Activated CD8-positive, alpha-beta T cell treated with anti-CD3 and anti-CD28 coated beads for 36 hours (primary cell): ENCODE results near the gene DGKB. TPM values are rescaled to one million over a fixed set of nuclear protein-coding genes. Genes with fewer than 3 reads are reported as not detected.

ENCODE experiments used
- ATAC-seq: fragments of 200-7000 bp; cut with Tn5 transposase; one replicate; pipeline ENCODE4 v1.10.0; 2021; ENCODE audit warnings: mild to moderate bottlenecking, moderate library complexity
- CTCF ChIA-PET: fragments of 350-600 bp; sonication (Branson Sonifier 250); formaldehyde crosslinking; loops from one replicate; lab custom pipeline; 2021; ENCODE audit warnings: antibody characterized with exemption; lab: Charles Lee
- POLR2A ChIA-PET: fragments of 350-600 bp; sonication (Branson Sonifier 250); formaldehyde crosslinking; loops from one replicate; lab custom pipeline; 2021; ENCODE audit warnings: antibody characterized with exemption; lab: Charles Lee
- DNase-seq: peaks from one replicate; pipeline ENCODE4 v3.0.0-alpha.2; 2020
- H3K27ac Mint-ChIP-seq: one replicate; pipeline ENCODE4 v1.8.0; 2021; ENCODE audit warnings: mild to moderate bottlenecking, mixed read lengths
- H3K27me3 Mint-ChIP-seq: one replicate; pipeline ENCODE4 v1.8.0; 2021; ENCODE audit warnings: mixed read lengths
- H3K36me3 Mint-ChIP-seq: one replicate; pipeline ENCODE4 v1.8.0; 2021; ENCODE audit warnings: low read depth, mixed read lengths
- H3K4me1 Mint-ChIP-seq: one replicate; pipeline ENCODE4 v1.8.0; 2021; ENCODE audit warnings: low read depth, mixed read lengths
- H3K4me3 Mint-ChIP-seq: one replicate; pipeline ENCODE4 v1.8.0; 2021; ENCODE audit warnings: mild to moderate bottlenecking, moderate library complexity, mixed read lengths
- H3K9me3 Mint-ChIP-seq: one replicate; pipeline ENCODE4 v1.8.0; 2021; ENCODE audit warnings: mixed read lengths
- intact Hi-C: fragments of 100-400 bp; cut with micrococcal nuclease; formaldehyde crosslinking; loops from one replicate; pipeline ENCODE4 v1.10.0; 2022
- total RNA-seq, 2 experiments: library from RNA; stranded (reverse); gene quantifications; one replicate each; pipeline ENCODE4 v1.2.3, GENCODE V29; 2021
- TF ChIP-seq, protein P1 (sequence below): fragments of 200-600 bp; IDR thresholded peaks from one replicate; pipeline ENCODE4 v1.8.0; 2022; ENCODE audit warnings: antibody characterized with exemption, mild to moderate bottlenecking

Gene DGKB
- total RNA-seq, 2 experiments from 2014 or later: not detected

DNA sequence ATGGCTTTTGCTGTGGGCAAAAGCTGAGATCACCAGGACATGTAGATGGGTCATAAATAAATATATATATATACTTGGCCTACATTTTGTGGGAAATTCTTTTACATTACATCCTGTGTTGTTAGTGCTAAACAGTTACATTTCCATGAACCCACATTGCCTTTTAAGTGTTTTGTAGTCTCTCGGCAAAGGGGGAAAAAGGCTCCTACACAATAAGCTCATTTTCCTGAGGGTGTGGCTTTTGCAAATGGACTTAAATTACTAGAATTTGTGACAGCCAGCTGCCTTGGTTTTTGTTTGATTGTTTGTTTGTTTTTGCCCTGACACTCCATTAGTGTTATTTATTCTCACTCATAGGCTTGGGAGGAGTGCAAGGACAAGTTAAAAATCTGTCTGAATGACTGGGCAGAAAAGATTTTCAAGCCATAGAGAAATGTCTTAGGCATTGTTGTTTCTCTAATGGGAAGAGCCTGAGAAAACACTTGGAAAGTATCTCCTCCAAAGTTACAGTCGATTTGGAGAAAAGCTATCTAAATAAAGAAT lies 128.8 kb downstream of the DGKB start:
- Mint-ChIP-seq H3K4me1 (no peaks in the 10 kb centered on the region), H3K4me3 (no peak overlapping the region), H3K36me3 (no peaks in the 10 kb centered on the region), H3K27ac (no peak overlapping the region), H3K27me3 (no peaks in the 10 kb centered on the region), H3K9me3 (peaks cover 5% of the 10 kb centered on the region)
- ATAC-seq (no peak), DNase-seq (no peak)
- POLR2A ChIA-PET: no interaction called here
- TF ChIP-seq, protein P1, sequence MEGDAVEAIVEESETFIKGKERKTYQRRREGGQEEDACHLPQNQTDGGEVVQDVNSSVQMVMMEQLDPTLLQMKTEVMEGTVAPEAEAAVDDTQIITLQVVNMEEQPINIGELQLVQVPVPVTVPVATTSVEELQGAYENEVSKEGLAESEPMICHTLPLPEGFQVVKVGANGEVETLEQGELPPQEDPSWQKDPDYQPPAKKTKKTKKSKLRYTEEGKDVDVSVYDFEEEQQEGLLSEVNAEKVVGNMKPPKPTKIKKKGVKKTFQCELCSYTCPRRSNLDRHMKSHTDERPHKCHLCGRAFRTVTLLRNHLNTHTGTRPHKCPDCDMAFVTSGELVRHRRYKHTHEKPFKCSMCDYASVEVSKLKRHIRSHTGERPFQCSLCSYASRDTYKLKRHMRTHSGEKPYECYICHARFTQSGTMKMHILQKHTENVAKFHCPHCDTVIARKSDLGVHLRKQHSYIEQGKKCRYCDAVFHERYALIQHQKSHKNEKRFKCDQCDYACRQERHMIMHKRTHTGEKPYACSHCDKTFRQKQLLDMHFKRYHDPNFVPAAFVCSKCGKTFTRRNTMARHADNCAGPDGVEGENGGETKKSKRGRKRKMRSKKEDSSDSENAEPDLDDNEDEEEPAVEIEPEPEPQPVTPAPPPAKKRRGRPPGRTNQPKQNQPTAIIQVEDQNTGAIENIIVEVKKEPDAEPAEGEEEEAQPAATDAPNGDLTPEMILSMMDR: no peak
- CTCF ChIA-PET: no interaction called here
- intact Hi-C loops: no loop called here

DNA sequence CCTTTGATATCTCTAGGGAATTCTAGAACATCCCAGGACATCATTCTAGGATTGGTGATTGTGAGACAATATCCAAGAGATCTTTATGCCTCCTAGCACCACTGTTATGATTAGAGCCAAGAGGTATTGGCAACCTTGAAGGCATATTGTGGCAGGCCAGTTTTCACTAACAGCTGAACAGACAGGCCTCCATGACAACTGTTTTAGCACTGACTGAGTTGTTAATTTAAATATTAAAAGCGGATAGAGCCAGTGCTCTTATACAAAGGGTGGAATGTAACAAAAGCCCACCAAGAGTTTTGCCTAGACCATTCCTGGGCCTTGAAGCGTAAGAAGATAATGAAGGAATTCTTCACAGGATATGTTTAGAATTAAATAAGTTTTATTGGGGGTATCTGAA lies 131.9 kb downstream of the DGKB start:
- H3K4me3 Mint-ChIP-seq: no peak overlapping the region

DNA sequence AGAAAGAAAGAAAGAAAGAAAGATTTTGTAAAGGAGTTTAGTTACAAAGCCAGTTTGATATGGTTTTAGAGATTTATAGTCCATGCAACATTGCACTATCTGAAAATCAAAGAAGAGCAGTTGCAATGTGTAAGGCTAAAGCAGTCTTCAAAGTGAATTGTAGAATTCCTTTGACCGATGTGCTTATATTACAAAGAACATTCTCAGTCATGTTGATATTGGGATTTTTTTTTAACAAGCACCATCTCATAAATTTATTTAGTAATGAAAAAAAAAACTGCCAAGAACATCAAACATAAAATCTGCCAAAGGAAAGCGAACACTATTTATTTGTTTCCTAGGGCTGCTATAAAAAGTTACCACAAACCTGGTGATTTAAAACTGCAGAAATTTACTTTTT lies 133.3 kb downstream of the DGKB start:
- no peaks in the 10 kb centered on the region for H3K9me3 Mint-ChIP-seq
- no peaks in the 10 kb centered on the region for H3K27me3 Mint-ChIP-seq
- H3K27ac Mint-ChIP-seq: no peak overlapping the region
- ATAC-seq: no peak
- H3K4me1 Mint-ChIP-seq: no peaks in the 10 kb centered on the region
- no peak for DNase-seq
- intact Hi-C loops: no loop called here
- H3K4me3 Mint-ChIP-seq: no peak overlapping the region
- H3K36me3 Mint-ChIP-seq: no peaks in the 10 kb centered on the region
- CTCF ChIA-PET: no interaction called here
- TF ChIP-seq, protein P1: no peak
- POLR2A ChIA-PET: no interaction called here

More for the DNA sequence above, 131.9 kb downstream of the DGKB start:
- POLR2A ChIA-PET: no interaction called here
- Mint-ChIP-seq H3K27ac (no peak overlapping the region), H3K9me3 (no peaks in the 10 kb centered on the region), H3K4me1 (no peaks in the 10 kb centered on the region), H3K27me3 (no peaks in the 10 kb centered on the region), H3K36me3 (no peaks in the 10 kb centered on the region)
- CTCF ChIA-PET: interaction anchor here (1.1 kb wide), 1 partner anchor 10 kb away, joined by 3 read pairs; no protein-coding TSS in a partner anchor
- ATAC-seq (no peak), DNase-seq (no peak)
- intact Hi-C loops: no loop called here
- TF ChIP-seq, protein P1: no peak

DNA sequence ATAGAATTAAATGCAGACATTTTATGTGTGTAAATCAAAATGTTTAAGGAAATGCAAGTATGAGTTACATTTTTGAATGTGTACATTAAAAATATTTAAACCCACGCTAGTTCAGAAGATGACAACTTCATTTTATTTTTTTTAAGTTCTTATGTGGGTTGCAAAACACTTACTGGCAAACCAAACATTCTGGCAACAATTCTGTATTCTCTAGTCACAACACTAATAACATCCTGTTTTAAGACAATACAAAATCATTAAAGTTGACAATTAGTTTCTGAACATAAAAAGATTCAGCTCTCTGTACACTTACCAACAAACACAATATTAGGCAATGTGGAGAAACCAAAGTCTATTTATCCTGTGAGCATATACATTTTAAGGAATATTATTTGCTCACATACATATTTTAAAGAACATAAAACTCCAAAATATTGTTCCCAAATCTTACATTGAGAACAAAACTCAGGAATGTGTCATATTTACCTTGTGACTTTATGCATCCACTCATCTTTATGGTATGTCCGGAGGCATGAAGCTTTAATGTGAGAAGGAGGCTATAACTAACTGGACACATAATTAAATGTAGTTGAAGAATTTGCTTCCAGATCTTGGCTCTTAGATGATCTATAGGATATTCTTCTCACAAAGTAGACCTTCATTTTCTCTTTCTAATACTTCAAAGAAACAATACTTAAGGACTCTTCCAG lies 134.7 kb downstream of the DGKB start:
- Mint-ChIP-seq H3K9me3 (no peaks in the 10 kb centered on the region), H3K4me3 (no peak overlapping the region), H3K27ac (no peak overlapping the region), H3K4me1 (no peaks in the 10 kb centered on the region), H3K27me3 (no peaks in the 10 kb centered on the region), H3K36me3 (no peaks in the 10 kb centered on the region)
- DNase-seq (no peak), ATAC-seq (no peak)
- ChIA-PET CTCF (no interaction called here), POLR2A (no interaction called here)
- intact Hi-C loops: no loop called here
- TF ChIP-seq, protein P1: no peak

DNA sequence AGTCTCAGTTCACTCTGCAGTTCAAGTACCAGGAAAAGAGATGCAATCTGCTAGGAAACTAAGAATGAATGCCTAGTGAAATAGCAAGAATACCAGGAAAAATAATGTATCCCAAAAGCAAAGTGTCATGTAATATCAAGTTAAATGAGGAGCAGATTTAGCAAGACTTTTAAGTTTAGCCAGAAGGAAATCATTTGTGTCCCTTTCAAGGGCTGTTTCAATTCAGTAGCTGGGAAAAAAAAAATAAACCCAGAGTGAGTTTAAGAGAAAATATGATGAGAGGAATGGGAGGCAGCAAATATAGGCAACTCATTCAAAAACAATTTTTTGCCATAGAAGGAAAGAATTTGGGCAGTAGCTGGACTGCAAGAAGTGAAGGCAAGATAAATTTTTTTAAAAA lies 135.8 kb downstream of the DGKB start:
- Mint-ChIP-seq H3K36me3 (no peaks in the 10 kb centered on the region), H3K4me3 (no peak overlapping the region), H3K4me1 (no peaks in the 10 kb centered on the region), H3K27ac (no peak overlapping the region), H3K9me3 (no peaks in the 10 kb centered on the region), H3K27me3 (no peaks in the 10 kb centered on the region)
- TF ChIP-seq, protein P1: no peak
- ATAC-seq (no peak), DNase-seq (no peak)
- ChIA-PET POLR2A (no interaction called here), CTCF (no interaction called here)
- intact Hi-C loops: no loop called here
